Esophagus muscularis mucosa (tissue), 4 donors: ENCODE measurements around the gene NAV2. TPM values are rescaled to one million over a fixed set of nuclear protein-coding genes. Genes with fewer than 3 reads are reported as not detected.

Experiments
- DNase-seq: peaks from one replicate; pipeline ENCODE4 v3.0.0-alpha.2; 2017; ENCODE audit errors: extremely low spot score
- H3K27ac ChIP-seq, 4 donors: fragments of 200-600 bp; sonication (generic); replicated peaks in 1 of 4; 1 replicate in 3 of 4; 2 replicates in 1 of 4; pipeline ENCODE4 v1.5.1; 2016 to 2019; ENCODE audit warnings: mild to moderate bottlenecking in 1 of 4
- H3K27me3 ChIP-seq, 4 donors: fragments of 200-600 bp; sonication (generic); one replicate each; pipeline versions ENCODE4 v1.5.1 to v1.6.0; 2016 to 2019
- H3K36me3 ChIP-seq, 4 donors: fragments of 200-600 bp; sonication (generic); one replicate each; pipeline ENCODE4 v1.5.1; 2016 to 2019
- H3K4me1 ChIP-seq, 4 donors: fragments of 200-600 bp; sonication (generic); one replicate each; pipeline ENCODE4 v1.5.1; 2016 to 2019
- H3K4me3 ChIP-seq, 4 donors: fragments of 200-600 bp; sonication (generic); 1 replicate in 2 of 4; 2 replicates in 2 of 4; pipeline ENCODE4 v1.5.1; 2016 to 2019; ENCODE audit warnings: mild to moderate bottlenecking in 4 of 4, moderate library complexity in 1 of 4
- H3K9me3 ChIP-seq, 4 donors: fragments of 200-600 bp; sonication (generic); 1 replicate in 3 of 4; 2 replicates in 1 of 4; pipeline ENCODE4 v1.5.1; 2016 to 2019
- EP300 ChIP-seq: sonication (generic); formaldehyde crosslinking; IDR thresholded peaks from one replicate; pipeline ENCODE4 v1.6.1; 2017; ENCODE audit warnings: antibody characterized with exemption
- POLR2A ChIP-seq: fragments of 450-650 bp; IDR thresholded peaks from one replicate; pipeline ENCODE4 v1.6.1; 2017; ENCODE audit warnings: antibody characterized with exemption, moderate library complexity, mild to moderate bottlenecking, low read depth
- POLR2AphosphoS5 ChIP-seq, 2 donors: sonication (generic); formaldehyde crosslinking; IDR thresholded peaks; one replicate each; pipeline ENCODE4 v1.6.1; 2017; ENCODE audit warnings: antibody characterized with exemption in 2 of 2
- WGBS: methylation state at CpG from one replicate; pipeline ENCODE4 v1.1.5; 2018; 5-methylcytosine and 5-hydroxymethylcytosine counted together
- intact Hi-C: fragments of 100-400 bp; cut with DNase I; formaldehyde crosslinking; loops from one replicate; pipeline ENCODE4 v1.15.1; 2023
- total RNA-seq, 4 donors: library from RNA; depleted of rRNA; stranded (reverse); fragments of >200 nt; gene quantifications; one replicate each; pipeline versions ENCODE4 v1.1.0 to v1.2.1, GENCODE V29; 2016
- TF ChIP-seq, protein P1 (sequence below), 3 experiments: fragments of 200-600 bp in 2 of 3; fragments of 450-650 bp in 1 of 3; sonication (generic) in 2 of 3; IDR thresholded peaks; one replicate each; pipeline ENCODE4 v1.5.1; 2017 to 2019; ENCODE audit warnings: antibody characterized with exemption in 3 of 3, mild to moderate bottlenecking in 2 of 3, moderate library complexity in 1 of 3

The NAV2 gene
- total RNA-seq, 4 donors from 2014 or later, result 21.9 to 57.0 (median 37.5) TPM

DNA sequence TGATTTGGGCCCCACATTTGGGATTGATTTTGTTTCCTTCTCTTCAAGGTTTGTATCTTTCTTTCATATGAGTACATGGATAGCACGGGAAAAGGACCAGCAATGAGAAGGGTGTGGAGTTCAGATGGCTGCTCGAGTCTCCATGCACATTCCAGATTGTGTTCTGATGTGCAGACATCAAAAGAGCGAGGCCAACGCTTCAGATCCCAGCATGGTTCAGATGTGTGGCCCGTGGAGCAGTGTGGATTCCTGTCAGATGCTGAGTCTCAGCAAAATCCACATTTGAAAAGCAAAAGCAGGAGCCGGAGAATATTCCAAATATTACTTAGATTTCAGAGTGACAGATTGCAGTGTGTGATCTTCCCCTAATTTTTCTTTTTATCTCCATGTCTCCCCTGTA is 228.2 kb downstream of the NAV2 start:
- 92% methylated on average over 6 of the region's 6 CpGs for WGBS
- intact Hi-C loops, result loop anchor here (10.0 kb wide), 1 partner anchor 414 kb away; no protein-coding TSS in a partner anchor
- no peak for TF ChIP-seq EP300
- TF ChIP-seq, protein P1, sequence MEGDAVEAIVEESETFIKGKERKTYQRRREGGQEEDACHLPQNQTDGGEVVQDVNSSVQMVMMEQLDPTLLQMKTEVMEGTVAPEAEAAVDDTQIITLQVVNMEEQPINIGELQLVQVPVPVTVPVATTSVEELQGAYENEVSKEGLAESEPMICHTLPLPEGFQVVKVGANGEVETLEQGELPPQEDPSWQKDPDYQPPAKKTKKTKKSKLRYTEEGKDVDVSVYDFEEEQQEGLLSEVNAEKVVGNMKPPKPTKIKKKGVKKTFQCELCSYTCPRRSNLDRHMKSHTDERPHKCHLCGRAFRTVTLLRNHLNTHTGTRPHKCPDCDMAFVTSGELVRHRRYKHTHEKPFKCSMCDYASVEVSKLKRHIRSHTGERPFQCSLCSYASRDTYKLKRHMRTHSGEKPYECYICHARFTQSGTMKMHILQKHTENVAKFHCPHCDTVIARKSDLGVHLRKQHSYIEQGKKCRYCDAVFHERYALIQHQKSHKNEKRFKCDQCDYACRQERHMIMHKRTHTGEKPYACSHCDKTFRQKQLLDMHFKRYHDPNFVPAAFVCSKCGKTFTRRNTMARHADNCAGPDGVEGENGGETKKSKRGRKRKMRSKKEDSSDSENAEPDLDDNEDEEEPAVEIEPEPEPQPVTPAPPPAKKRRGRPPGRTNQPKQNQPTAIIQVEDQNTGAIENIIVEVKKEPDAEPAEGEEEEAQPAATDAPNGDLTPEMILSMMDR (IDR thresholded peaks at IDR 0.05), result no peak
- no peak for TF ChIP-seq POLR2AphosphoS5 (IDR thresholded peaks at IDR 0.05)
- no peak for TF ChIP-seq POLR2A

DNA sequence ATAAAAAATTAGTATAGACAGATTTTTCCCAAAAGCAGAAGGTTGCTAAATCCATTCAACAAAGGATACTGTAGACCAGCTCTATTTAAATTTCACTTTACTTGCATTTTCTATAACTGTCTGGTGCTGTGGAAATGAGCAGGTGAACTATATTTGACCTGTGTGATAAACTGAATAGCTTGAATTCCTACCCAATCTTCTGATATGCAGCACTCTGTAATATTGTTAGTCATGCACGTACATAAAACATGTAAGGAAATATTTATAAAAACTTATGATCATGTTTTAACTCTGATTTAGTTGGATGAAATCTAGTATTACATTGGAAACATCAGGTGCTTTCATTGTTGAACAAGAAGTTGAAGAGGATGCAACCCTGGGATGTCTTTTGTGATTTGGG is 234.0 kb downstream of the NAV2 start:
- WGBS, result 71% methylated on average over 1 of the region's 1 CpG
- Histone ChIP-seq H3K9me3 (no peaks in the 10 kb centered on the region), H3K27me3 (no peaks in the 10 kb centered on the region), H3K4me1 (peaks cover 2 to 5% (median 2%) of the 10 kb centered on the region in 4 donors), H3K27ac (no peak overlapping the region), H3K36me3 (peaks cover 14 to 84% (median 57%) of the 10 kb centered on the region in 4 donors), H3K4me3 (no peak overlapping the region)
- intact Hi-C loops, result loop anchor here (10.0 kb wide), 1 partner anchor 408 kb away; no protein-coding TSS in a partner anchor
- TF ChIP-seq POLR2A, result no peak
- no peak for TF ChIP-seq EP300
- no peak for DNase-seq

More for the DNA sequence above, 228.2 kb downstream of the NAV2 start:
- H3K27me3 ChIP-seq, result no peaks in the 10 kb centered on the region
- H3K4me3 ChIP-seq, result no peak overlapping the region
- no peaks in the 10 kb centered on the region for H3K9me3 ChIP-seq
- no peak for DNase-seq
- no peaks in the 10 kb centered on the region for H3K4me1 ChIP-seq
- H3K27ac ChIP-seq, result no peak overlapping the region
- H3K36me3 ChIP-seq, result peaks cover 8 to 74% (median 37%) of the 10 kb centered on the region in 4 donors

DNA sequence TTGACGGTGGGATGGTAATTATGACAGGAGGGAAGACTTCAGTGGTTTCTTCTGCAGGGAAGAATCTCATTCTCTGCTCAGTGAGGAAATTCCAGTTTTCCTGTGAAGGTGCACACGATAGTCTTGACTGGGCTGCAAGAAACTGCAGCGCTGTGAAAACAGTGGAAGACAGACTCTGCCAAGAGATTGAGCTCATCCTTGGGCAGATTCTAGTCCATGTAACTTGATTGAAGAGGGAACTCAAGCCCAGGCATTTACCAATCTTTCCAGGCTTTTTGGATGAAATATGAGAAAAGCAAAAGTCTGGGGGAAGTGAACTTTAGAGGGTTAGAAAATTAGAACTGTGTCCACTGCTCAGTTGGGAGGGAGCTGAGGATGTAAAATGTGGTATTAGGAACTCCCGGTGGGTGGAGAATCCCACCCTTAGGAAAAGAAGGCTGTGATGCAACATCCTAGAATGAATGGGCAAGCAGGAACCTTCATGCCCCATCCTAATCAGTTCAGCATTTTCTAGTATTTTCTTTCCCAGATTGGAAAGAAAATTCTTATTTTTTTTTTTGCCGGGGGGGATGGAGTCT is 235.0 kb downstream of the NAV2 start:
- intact Hi-C loops, result loop anchor here (10.0 kb wide), 1 partner anchor 407 kb away; no protein-coding TSS in a partner anchor
- Histone ChIP-seq H3K4me3 (no peak overlapping the region), H3K4me1 (peaks cover 11 to 13% (median 12%) of the 10 kb centered on the region in 4 donors), H3K27me3 (no peaks in the 10 kb centered on the region), H3K36me3 (peaks cover 14 to 75% (median 55%) of the 10 kb centered on the region in 4 donors), H3K27ac (no peak overlapping the region), H3K9me3 (no peaks in the 10 kb centered on the region)
- DNase-seq, result no peak
- TF ChIP-seq POLR2AphosphoS5 (IDR thresholded peaks at IDR 0.05), result no peak
- no peak for TF ChIP-seq POLR2A
- TF ChIP-seq, protein P1 (IDR thresholded peaks at IDR 0.05), result no peak
- no peak for TF ChIP-seq EP300
- WGBS, result 61% methylated on average over 5 of the region's 5 CpGs

DNA sequence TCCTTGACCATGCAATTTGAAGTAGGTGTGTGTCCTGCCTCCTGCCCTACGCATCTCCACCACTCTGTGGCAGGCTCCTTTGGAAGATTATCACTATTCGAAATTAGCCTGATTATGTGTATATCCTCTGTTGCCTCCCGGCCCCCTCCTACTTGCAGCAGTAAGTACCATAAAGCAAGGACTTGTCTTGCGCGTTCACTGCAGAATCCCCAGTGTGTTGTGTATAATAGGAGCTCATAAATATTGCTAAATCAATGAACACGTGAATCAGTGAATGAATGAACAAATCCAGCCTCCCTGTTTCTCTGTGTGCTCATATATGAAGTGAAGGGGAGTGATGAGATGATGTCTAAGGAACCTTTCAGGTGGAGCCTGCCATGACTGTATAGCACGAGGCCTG is 237.0 kb downstream of the NAV2 start:
- 87% methylated on average over 7 of the region's 7 CpGs for WGBS

More for the DNA sequence above, 237.0 kb downstream of the NAV2 start:
- H3K4me3 ChIP-seq, result no peak overlapping the region
- no peaks in the 10 kb centered on the region for H3K27me3 ChIP-seq
- peaks cover 29 to 31% (median 30%) of the 10 kb centered on the region in 4 donors for H3K4me1 ChIP-seq
- H3K36me3 ChIP-seq, result peaks cover 14 to 61% (median 51%) of the 10 kb centered on the region in 4 donors
- intact Hi-C loops, result loop anchor here (2.0 to 10.0 kb wide), 4 partner anchors 108 to 405 kb away; no protein-coding TSS in a partner anchor
- no peaks in the 10 kb centered on the region for H3K9me3 ChIP-seq
- TF ChIP-seq POLR2AphosphoS5 (IDR thresholded peaks at IDR 0.05) (no peak), EP300 (no peak), POLR2A (no peak)
- TF ChIP-seq, protein P1 (IDR thresholded peaks at IDR 0.05), result no peak
- DNase-seq, result no peak
- H3K27ac ChIP-seq, result no peak overlapping the region
